ENCODE measurements around the gene TRNT1.

Gene TRNT1

GRCh38 chr3:3134750-3135448, 8.2 kb downstream of the TRNT1 start:
- H3K4me3 ChIP-seq (ENCODE audit: low read depth, low read length), result no peak overlapping the region
- TF ChIP-seq CTCF (IDR thresholded peaks at IDR 0.05; ENCODE audit: low read depth, low read length), result no peak

DNA sequence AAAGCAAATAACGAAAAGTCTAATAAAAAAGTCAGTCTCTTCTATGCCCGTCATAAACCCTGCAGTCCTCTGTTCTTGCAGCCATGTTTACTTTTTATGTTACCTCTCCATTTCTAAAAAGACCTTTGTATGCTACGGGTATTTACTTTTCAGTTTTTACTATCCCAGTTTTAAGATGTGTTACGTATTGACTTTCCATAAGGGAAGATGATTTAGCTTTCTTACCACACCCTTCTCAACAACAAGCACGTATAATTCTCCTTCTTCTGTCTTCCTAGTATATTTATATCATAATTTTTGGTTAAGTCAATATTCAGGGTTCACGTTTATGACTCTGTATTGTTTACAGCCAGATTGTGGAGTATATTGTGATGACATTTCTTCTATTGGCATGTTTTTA, 10.8 kb downstream of the TRNT1 start:
- H3K4me3 ChIP-seq (ENCODE audit: low read depth, low read length), result no peak overlapping the region
- TF ChIP-seq CTCF (IDR thresholded peaks at IDR 0.05; ENCODE audit: low read depth, low read length), result no peak

DNA sequence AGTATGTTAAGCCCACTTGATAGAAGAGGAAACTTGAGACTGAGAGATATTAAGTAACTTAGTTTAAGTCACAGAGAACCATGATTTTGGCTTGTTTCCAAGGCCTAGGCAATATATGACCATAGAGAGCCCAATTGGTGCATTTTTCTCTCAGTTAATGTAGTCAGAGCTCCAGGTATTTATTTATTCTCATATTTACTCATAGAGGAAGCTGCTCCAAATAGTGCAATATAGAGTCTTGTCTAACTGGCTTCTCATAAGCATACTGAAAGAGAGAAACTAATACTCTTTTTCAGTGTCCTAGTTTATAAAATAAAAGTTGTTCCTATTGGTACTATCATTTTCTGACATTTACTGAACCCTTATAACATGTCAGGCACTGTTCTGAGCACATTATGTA, 15.2 kb downstream of the TRNT1 start:
- H3K4me3 ChIP-seq (ENCODE audit: low read depth, low read length), result no peak overlapping the region
- no peak for TF ChIP-seq CTCF (IDR thresholded peaks at IDR 0.05; ENCODE audit: low read depth, low read length)

- no peak for TF ChIP-seq CTCF (IDR thresholded peaks at IDR 0.05; ENCODE audit: low read depth, low read length)
Measured at GRCh38 chr3:3145831-3146230, 19.1 kb downstream of the TRNT1 start.

GRCh38 chr3:3149560-3149959, 22.8 kb downstream of the TRNT1 start:
- H3K4me3 ChIP-seq (ENCODE audit: low read depth, low read length), result no peak overlapping the region
- TF ChIP-seq CTCF (IDR thresholded peaks at IDR 0.05; ENCODE audit: low read depth, low read length), result no peak

More at GRCh38 chr3:3145831-3146230, 19.1 kb downstream of the TRNT1 start:
- H3K4me3 ChIP-seq (ENCODE audit: low read depth, low read length), result no peak overlapping the region

- H3K4me3 ChIP-seq (ENCODE audit: low read depth, low read length), result no peak overlapping the region
- TF ChIP-seq CTCF (IDR thresholded peaks at IDR 0.05; ENCODE audit: low read depth, low read length), result no peak
Measured at GRCh38 chr3:3151513-3151912, 24.8 kb downstream of the TRNT1 start.

GRCh38 chr3:3154879-3155610, 28.3 kb downstream of the TRNT1 start:
- no peak overlapping the region for H3K4me3 ChIP-seq (ENCODE audit: low read depth, low read length)
- TF ChIP-seq CTCF (IDR thresholded peaks at IDR 0.05; ENCODE audit: low read depth, low read length), result no peak
